Measurements from ENCODE around the gene DDX49. TPM values are rescaled to one million over a fixed set of nuclear protein-coding genes. Genes with fewer than 3 reads are reported as not detected.

Gene DDX49
- total RNA-seq, 6 donors from 2014 or later = 22.5 to 46.7 (median 40.1) TPM

- no peak overlapping the region for H3K4me3 ChIP-seq
- DNase-seq (no peak), ATAC-seq (ENCODE audit: low FRiP score in 2 of 2) (no peak)
- H3K27me3 ChIP-seq = no peaks in the 10 kb centered on the region
- no peaks in the 10 kb centered on the region for H3K9me3 ChIP-seq
- H3K4me1 ChIP-seq = peaks cover 3 to 13% (median 8%) of the 10 kb centered on the region in 4 donors
- no peak for TF ChIP-seq POLR2A (IDR thresholded peaks at IDR 0.05)
- TF ChIP-seq, protein P1, sequence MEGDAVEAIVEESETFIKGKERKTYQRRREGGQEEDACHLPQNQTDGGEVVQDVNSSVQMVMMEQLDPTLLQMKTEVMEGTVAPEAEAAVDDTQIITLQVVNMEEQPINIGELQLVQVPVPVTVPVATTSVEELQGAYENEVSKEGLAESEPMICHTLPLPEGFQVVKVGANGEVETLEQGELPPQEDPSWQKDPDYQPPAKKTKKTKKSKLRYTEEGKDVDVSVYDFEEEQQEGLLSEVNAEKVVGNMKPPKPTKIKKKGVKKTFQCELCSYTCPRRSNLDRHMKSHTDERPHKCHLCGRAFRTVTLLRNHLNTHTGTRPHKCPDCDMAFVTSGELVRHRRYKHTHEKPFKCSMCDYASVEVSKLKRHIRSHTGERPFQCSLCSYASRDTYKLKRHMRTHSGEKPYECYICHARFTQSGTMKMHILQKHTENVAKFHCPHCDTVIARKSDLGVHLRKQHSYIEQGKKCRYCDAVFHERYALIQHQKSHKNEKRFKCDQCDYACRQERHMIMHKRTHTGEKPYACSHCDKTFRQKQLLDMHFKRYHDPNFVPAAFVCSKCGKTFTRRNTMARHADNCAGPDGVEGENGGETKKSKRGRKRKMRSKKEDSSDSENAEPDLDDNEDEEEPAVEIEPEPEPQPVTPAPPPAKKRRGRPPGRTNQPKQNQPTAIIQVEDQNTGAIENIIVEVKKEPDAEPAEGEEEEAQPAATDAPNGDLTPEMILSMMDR (IDR thresholded peaks at IDR 0.05) = no peak
- no peak for TF ChIP-seq EP300 (IDR thresholded peaks at IDR 0.05)
- no peak for TF ChIP-seq POLR2AphosphoS5 (IDR thresholded peaks at IDR 0.05)
- WGBS, 2 donors = 97% methylated on average over 14 to 24 of the region's 25 CpGs
- H3K27ac ChIP-seq = no peak overlapping the region
- H3K36me3 ChIP-seq = peaks cover 13 to 79% (median 49%) of the 10 kb centered on the region in 4 donors
Measured at GRCh38 chr19:18929311-18929710, 9.8 kb downstream of the DDX49 start.

DNA sequence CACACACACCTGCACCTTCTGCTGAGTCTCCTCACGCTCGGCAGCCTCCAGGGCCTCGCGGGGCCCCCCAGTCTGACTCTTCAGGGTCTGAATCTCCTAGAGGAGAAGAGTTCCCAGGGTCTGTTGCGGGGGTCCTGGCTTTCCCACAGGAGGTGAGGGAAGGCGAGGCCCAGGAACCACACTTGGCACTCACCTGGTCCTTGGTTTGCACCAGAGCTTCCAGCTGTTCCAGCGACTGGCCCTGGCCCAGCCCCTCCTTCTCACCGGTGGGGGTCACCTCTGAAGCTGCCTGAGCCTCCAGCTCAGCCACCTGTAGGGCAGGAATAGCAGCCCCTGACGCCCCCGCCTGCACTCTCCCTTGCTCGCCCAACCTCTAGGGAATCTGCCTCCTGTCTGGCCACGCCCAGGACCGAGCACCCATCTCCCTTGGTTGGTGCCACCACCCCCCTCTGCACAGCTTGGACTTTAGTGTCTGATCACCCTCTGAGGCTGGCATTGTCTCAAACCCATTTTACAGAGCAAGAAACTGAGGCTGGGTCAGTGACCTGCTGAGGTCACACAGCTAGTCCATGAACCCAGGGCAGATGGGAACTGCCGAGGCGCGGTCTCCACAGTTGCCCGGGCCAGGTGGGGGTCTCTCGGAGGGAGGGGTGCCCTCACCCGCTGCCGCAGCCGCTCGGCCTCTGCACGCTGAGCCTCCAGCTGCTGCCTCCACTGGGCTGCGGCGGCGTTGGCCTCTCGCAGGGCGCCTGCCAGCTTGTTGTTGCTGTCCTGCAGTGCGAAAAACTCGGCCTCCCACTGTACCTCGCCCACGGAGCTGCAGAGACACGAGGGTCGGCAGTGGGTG, 12.0 kb downstream of the DDX49 start:
- Histone ChIP-seq H3K36me3 (peaks cover 4 to 66% (median 27%) of the 10 kb centered on the region in 4 donors), H3K27me3 (no peaks in the 10 kb centered on the region), H3K27ac (no peak overlapping the region), H3K4me1 (peaks cover 3 to 13% (median 8%) of the 10 kb centered on the region in 4 donors), H3K9me3 (no peaks in the 10 kb centered on the region), H3K4me3 (peak overlapping the region in 2 of 4 donors; percentile 27 to 31)
- no peak for ATAC-seq (ENCODE audit: low FRiP score in 2 of 2)
- WGBS, 2 donors = 85 to 100% methylated on average over 2 to 28 of the region's 34 CpGs
- TF ChIP-seq, protein P1 (IDR thresholded peaks at IDR 0.05) = no peak
- TF ChIP-seq POLR2AphosphoS5 (IDR thresholded peaks at IDR 0.05) (no peak), POLR2A (IDR thresholded peaks at IDR 0.05) (no peak), EP300 (IDR thresholded peaks at IDR 0.05) (no peak)
- DNase-seq = peak in 1 of 2 donors; percentile 85

- ATAC-seq (ENCODE audit: low FRiP score in 2 of 2) = peak; percentile 85 to 94
- peak overlapping the region in 3 of 4 donors; percentile 9 to 31 (median 27) for H3K4me3 ChIP-seq
Measured at GRCh38 chr19:18932216-18932841, 12.8 kb downstream of the DDX49 start.

GRCh38 chr19:18933297-18933696, 13.8 kb downstream of the DDX49 start:
- Histone ChIP-seq H3K27ac (no peak overlapping the region), H3K4me1 (peaks cover 3 to 13% (median 8%) of the 10 kb centered on the region in 4 donors), H3K4me3 (no peak overlapping the region), H3K9me3 (no peaks in the 10 kb centered on the region), H3K27me3 (no peaks in the 10 kb centered on the region), H3K36me3 (peaks cover 0 to 53% (median 13%) of the 10 kb centered on the region in 4 donors)
- ATAC-seq (ENCODE audit: low FRiP score in 2 of 2) (no peak), DNase-seq (no peak)
- 80 to 92% methylated on average over 13 of the region's 13 CpGs for WGBS, 2 donors
- TF ChIP-seq EP300 (IDR thresholded peaks at IDR 0.05) (no peak), POLR2AphosphoS5 (IDR thresholded peaks at IDR 0.05) (no peak), POLR2A (IDR thresholded peaks at IDR 0.05) (no peak)
- TF ChIP-seq, protein P1 (IDR thresholded peaks at IDR 0.05) = no peak

More at GRCh38 chr19:18932216-18932841, 12.8 kb downstream of the DDX49 start:
- no peak overlapping the region for H3K27ac ChIP-seq
- DNase-seq = peak; percentile 79 to 93
- H3K27me3 ChIP-seq = no peaks in the 10 kb centered on the region
- WGBS, 2 donors = 40 to 47% methylated on average over 19 to 25 of the region's 37 CpGs
- H3K4me1 ChIP-seq = peaks cover 3 to 13% (median 8%) of the 10 kb centered on the region in 4 donors
- H3K36me3 ChIP-seq = peaks cover 4 to 62% (median 23%) of the 10 kb centered on the region in 4 donors
- no peak for TF ChIP-seq EP300 (IDR thresholded peaks at IDR 0.05)
- no peak for TF ChIP-seq POLR2A (IDR thresholded peaks at IDR 0.05)
- TF ChIP-seq POLR2AphosphoS5 (IDR thresholded peaks at IDR 0.05) = no peak
- TF ChIP-seq, protein P1 (IDR thresholded peaks at IDR 0.05) = no peak
- H3K9me3 ChIP-seq = no peaks in the 10 kb centered on the region

Data from upper lobe of left lung (tissue), 6 donors.